CD4-positive, CD25-positive, alpha-beta regulatory T cell (primary cell): ENCODE data around the gene TTC7B. TPM values are rescaled to one million over a fixed set of nuclear protein-coding genes. Genes with fewer than 3 reads are reported as not detected.
A peak's percentile ranks its signal among the peaks of the same experiment; 100 is the strongest.

Experiments
- ATAC-seq, 2 donors: fragments of 150-1000 bp; cut with Tn5 transposase; one replicate each; pipeline ENCODE4 v1.10.0; 2021; ENCODE audit warnings: low read depth in 2 of 2, moderate number of reproducible peaks in 2 of 2, moderate library complexity in 1 of 2
- DNase-seq, 3 donors: peaks; one replicate each; pipeline versions ENCODE4 v3.0.0 to v3.0.0-alpha.2; 2012 to 2022; ENCODE audit warnings: mixed read lengths in 1 of 3
- H3K27ac ChIP-seq: one replicate; pipeline ENCODE4 v1.7.0; 2013; ENCODE audit warnings: mild to moderate bottlenecking, low read length; ENCODE audit not compliant: insufficient read depth, poor library complexity, severe bottlenecking
- H3K27me3 ChIP-seq: one replicate; pipeline ENCODE4 v1.7.0; 2013; ENCODE audit warnings: low read length; ENCODE audit not compliant: control insufficient read depth, insufficient read depth
- H3K36me3 ChIP-seq: one replicate; pipeline ENCODE4 v1.7.0; 2013; ENCODE audit warnings: mild to moderate bottlenecking, low read length, moderate library complexity; ENCODE audit not compliant: control insufficient read depth, insufficient read depth
- H3K4me1 ChIP-seq: 2 replicates; pipeline ENCODE4 v1.7.0; 2013; ENCODE audit warnings: mild to moderate bottlenecking, low read length; ENCODE audit not compliant: insufficient read depth, control insufficient read depth, poor library complexity, severe bottlenecking
- H3K4me3 ChIP-seq: one replicate; pipeline ENCODE4 v1.7.0; 2013; ENCODE audit warnings: low read depth, mild to moderate bottlenecking, low read length, moderate library complexity
- H3K9me3 ChIP-seq, 2 experiments: 1 replicate in 1 of 2; 2 replicates in 1 of 2; pipeline ENCODE4 v1.7.0; 2013; ENCODE audit warnings: low read length in 2 of 2, mild to moderate bottlenecking in 1 of 2, moderate library complexity in 1 of 2; ENCODE audit not compliant: control insufficient read depth in 2 of 2
- H3K27ac Mint-ChIP-seq, 3 donors: one replicate each; pipeline ENCODE4 v1.8.0; 2020 to 2022; ENCODE audit warnings: mild to moderate bottlenecking in 3 of 3, mixed read lengths in 3 of 3, moderate library complexity in 2 of 3
- H3K27me3 Mint-ChIP-seq: one replicate; pipeline ENCODE4 v1.8.0; 2022; ENCODE audit warnings: mild to moderate bottlenecking, mixed read lengths
- H3K36me3 Mint-ChIP-seq: one replicate; pipeline ENCODE4 v1.8.0; 2020; ENCODE audit warnings: mixed read lengths
- H3K4me1 Mint-ChIP-seq, 4 donors: one replicate each; pipeline ENCODE4 v1.8.0; 2020 to 2022; ENCODE audit warnings: mixed read lengths in 4 of 4, mild to moderate bottlenecking in 1 of 4
- H3K4me3 Mint-ChIP-seq, 4 donors: one replicate each; pipeline ENCODE4 v1.8.0; 2020 to 2022; ENCODE audit warnings: mild to moderate bottlenecking in 4 of 4, mixed read lengths in 4 of 4, moderate library complexity in 3 of 4
- H3K9me3 Mint-ChIP-seq, 7 donors: one replicate each; pipeline ENCODE4 v1.8.0; 2020 to 2022; ENCODE audit warnings: mixed read lengths in 7 of 7, mild to moderate bottlenecking in 3 of 7, moderate library complexity in 2 of 7
- polyA plus RNA-seq, 4 donors: library from polyadenylated mRNA; unstranded; fragments of 300-500 nt; fragmentation: Illumina TruSeq; gene quantifications; one replicate each; pipeline ENCODE4 v1.2.3, GENCODE V29; 2021
- total RNA-seq: library from RNA; stranded (reverse); gene quantifications from one replicate; pipeline ENCODE4 v1.2.3, GENCODE V29; 2022

TTC7B gene
- total and polyA plus RNA-seq, 5 donors from 2014 or later, result 0.88 to 7.8 (median 1.0) TPM

DNA sequence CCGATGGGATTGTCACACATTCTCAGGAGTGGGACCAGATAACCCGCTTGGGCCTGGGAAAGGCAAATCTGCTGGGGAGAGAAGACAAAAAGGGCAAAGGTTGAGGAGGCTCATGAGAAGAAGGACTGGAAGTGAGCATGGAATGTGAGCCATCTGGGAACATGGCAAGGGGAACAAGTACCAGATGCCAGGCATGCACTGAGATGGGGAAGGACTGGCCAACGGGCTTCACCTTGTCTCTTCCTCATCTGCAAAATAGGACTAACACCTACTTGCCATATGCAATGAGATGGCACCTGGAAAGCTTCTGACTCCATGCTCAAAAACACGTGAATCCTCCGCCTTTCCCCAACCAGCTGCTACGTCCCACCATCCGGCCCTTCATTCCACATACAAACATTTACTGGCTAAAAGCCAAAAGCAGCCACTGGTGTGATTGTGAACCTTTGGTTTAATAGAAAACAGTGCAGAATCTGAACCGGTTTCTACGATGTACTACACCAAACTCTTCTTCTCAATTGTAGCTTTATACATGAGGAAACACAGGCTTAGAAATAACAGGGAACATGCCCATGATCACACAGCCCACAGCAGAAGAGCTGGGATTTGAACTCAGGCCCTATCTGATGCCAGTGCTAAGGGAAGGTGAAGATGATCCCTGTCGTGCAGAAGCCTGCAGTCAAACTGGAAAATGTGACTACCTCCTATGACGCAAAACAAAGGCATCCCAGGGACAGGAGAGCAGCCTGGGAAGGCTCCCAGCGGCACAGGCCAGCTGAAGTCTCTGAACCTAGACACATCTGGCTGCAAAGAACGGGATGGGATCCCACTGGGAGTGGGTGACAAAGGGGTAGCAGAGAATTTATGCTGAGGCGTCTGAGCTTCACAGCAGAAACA lies 112.1 kb downstream of the TTC7B start:
- H3K27ac Mint-ChIP-seq, result no peak overlapping the region
- DNase-seq (no peak), ATAC-seq (no peak)
- no peaks in the 10 kb centered on the region for H3K4me1 ChIP-seq
- H3K27ac ChIP-seq, result no peak overlapping the region
- peaks cover 24% of the 10 kb centered on the region for H3K27me3 Mint-ChIP-seq
- H3K4me1 Mint-ChIP-seq, result peaks cover 0 to 5% (median 0%) of the 10 kb centered on the region in 4 donors
- no peaks in the 10 kb centered on the region for H3K9me3 Mint-ChIP-seq
- no peak overlapping the region for H3K4me3 ChIP-seq
- no peaks in the 10 kb centered on the region for H3K27me3 ChIP-seq
- no peaks in the 10 kb centered on the region for H3K9me3 ChIP-seq
- H3K36me3 ChIP-seq, result no peaks in the 10 kb centered on the region
- no peaks in the 10 kb centered on the region for H3K36me3 Mint-ChIP-seq
- no peak overlapping the region for H3K4me3 Mint-ChIP-seq

DNA sequence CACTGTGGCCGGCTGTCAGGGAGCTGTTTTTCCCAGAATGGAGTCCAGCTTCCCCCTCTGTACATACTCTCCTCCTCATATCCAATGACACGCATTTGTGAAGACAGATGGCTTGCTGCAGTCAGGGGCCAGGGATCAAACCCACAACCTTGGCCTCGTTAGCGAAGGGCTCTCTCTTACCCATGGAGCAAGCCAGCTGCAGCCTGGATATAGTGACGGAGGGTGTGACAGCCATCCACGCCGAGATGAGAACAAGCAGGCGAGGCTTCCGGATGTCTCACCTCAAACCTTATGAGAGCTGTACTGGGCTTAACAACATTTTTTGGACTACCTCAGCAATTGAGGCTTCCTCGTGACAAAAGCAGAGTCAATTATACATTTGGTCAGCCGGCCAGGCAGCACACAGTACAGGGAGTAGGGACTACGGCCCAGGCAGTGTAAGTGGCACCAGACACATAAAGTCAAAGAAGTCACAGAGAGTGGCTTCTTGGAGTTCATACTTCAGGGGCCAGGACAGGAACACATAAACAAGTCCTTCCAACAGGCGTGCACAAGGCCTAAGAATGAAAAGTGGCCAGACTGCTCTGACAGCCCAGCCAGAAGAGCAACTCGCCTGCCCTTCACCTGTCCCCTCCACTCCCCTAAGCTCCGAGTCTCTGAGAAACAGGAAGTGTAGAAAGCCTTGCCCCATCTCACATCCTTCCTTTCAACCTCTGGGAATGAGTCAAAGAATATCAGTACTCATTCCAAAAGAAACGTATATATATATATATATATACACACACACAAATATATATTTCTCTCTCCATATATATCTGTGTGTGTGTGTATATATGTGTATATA lies 115.1 kb downstream of the TTC7B start:
- DNase-seq, result no peak
- Histone ChIP-seq H3K27ac (no peak overlapping the region), H3K4me1 (peaks cover 5% of the 10 kb centered on the region), H3K36me3 (no peaks in the 10 kb centered on the region), H3K27me3 (no peaks in the 10 kb centered on the region), H3K4me3 (no peak overlapping the region), H3K9me3 (no peaks in the 10 kb centered on the region)
- Mint-ChIP-seq H3K4me1 (peaks cover 3 to 10% (median 7%) of the 10 kb centered on the region in 4 donors), H3K36me3 (no peaks in the 10 kb centered on the region), H3K27me3 (peaks cover 20% of the 10 kb centered on the region), H3K9me3 (no peaks in the 10 kb centered on the region), H3K27ac (no peak overlapping the region), H3K4me3 (no peak overlapping the region)
- no peak for ATAC-seq

DNA sequence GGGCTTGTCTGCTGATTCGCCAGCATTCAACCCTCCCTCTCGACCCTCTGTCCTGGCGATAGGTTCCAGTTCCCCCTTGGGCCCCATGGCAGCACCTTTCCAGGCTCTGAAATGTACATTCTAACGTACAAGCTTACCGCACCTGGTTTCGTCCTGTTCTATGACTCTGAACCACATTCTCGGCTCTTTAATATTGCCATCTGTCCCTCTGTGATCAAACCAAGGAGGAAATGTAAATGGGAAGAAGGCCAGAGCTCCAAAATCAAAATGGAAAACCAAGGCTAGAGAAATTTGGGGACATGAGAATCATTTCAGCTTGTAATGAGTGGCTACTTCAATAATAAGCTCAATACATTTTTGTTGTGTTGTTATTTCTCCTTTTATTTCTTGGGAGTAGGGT lies 117.2 kb downstream of the TTC7B start:
- H3K27me3 ChIP-seq, result no peaks in the 10 kb centered on the region
- Mint-ChIP-seq H3K9me3 (no peaks in the 10 kb centered on the region), H3K4me3 (no peak overlapping the region), H3K27me3 (peaks cover 3% of the 10 kb centered on the region), H3K36me3 (no peaks in the 10 kb centered on the region), H3K27ac (no peak overlapping the region), H3K4me1 (peaks cover 3 to 10% (median 7%) of the 10 kb centered on the region in 4 donors)
- ATAC-seq (no peak), DNase-seq (no peak)
- H3K4me1 ChIP-seq, result peaks cover 5% of the 10 kb centered on the region
- no peaks in the 10 kb centered on the region for H3K36me3 ChIP-seq
- H3K9me3 ChIP-seq, result no peaks in the 10 kb centered on the region
- H3K27ac ChIP-seq, result no peak overlapping the region
- no peak overlapping the region for H3K4me3 ChIP-seq

DNA sequence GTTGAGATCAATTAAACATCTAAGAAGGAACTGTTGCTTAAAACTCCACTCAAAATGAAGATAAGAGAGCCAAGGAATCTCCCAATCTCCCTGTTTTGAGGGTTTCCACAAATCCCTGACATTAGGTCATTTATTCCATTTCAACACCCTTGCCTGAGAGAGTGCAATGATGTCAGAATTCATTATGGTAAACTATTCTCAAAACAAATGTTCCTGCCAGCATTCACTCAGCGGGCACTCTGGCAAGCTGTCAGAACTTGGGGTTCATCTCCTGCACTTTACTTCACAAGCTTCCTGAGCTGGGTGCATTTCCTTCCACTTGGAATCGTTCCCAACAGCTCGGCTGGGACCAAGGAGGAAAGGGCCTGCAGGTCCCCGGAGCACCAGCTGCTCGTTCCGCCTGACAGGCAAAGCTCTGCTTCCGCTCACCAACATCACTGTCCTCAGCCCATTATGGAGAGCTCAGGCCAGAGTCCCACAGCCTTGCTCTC lies 117.8 kb downstream of the TTC7B start:
- H3K9me3 ChIP-seq, result no peaks in the 10 kb centered on the region
- no peaks in the 10 kb centered on the region for H3K36me3 ChIP-seq
- H3K4me1 ChIP-seq, result peaks cover 5% of the 10 kb centered on the region
- DNase-seq, result no peak
- Mint-ChIP-seq H3K36me3 (no peaks in the 10 kb centered on the region), H3K4me3 (no peak overlapping the region), H3K27me3 (no peaks in the 10 kb centered on the region), H3K9me3 (no peaks in the 10 kb centered on the region), H3K4me1 (peaks cover 3 to 10% (median 7%) of the 10 kb centered on the region in 4 donors), H3K27ac (no peak overlapping the region)
- peaks cover 2% of the 10 kb centered on the region for H3K27me3 ChIP-seq
- no peak overlapping the region for H3K27ac ChIP-seq
- no peak for ATAC-seq
- no peak overlapping the region for H3K4me3 ChIP-seq

DNA sequence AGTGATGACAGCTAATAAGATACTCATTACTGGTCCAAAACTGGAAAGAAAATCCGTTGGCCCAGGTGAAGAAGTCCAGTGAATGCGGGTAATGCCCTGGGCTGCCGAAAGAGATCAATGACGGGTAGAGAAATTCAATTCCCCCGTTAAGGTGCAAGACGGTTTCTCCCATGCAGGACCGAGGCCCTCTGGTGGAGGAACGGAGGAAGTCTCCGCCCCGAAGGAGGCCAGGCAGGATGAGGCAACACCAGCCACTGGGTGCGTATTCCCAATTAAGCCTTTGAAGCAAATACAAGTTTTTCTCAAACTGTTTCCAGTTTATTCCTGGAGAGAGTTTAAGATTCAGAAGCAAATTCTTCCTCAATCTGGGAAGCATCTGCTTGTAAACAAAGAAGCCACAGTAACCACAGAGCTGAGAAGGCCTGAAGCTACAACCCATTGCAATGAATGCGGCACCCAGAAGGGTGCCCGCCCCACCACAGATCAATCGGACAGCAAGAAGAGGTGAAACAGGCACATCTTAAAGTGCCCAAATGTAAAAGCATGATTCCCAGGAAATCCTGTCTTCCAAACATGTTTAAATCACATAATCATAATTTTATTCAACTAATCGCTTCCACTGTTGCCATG lies 118.5 kb downstream of the TTC7B start:
- peak overlapping the region in 1 of 4 donors; percentile 27 for H3K4me3 Mint-ChIP-seq
- peaks cover 5% of the 10 kb centered on the region for H3K4me1 ChIP-seq

DNA sequence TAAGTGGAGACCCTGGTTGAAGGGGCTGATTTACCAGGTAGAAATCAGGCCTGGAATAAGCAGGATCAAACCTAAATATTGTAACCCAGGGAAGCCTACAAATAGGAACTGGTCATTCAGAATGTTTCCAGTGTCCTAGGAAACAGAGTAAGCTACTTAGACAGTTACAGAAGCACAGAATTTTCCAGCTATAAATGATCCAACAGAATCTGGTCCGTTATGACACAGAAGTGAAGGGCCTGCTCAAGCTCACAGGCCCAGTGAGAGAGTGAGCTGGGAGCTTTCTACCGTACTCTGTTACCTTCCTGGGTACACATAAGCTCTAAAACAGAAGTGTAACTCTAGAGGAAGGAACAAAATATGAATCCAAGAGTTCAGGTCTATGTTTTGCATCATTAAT lies 119.1 kb downstream of the TTC7B start:
- H3K4me1 Mint-ChIP-seq, result peaks cover 3 to 10% (median 7%) of the 10 kb centered on the region in 4 donors
- Histone ChIP-seq H3K4me1 (peaks cover 5% of the 10 kb centered on the region), H3K27me3 (peaks cover 2% of the 10 kb centered on the region), H3K9me3 (no peaks in the 10 kb centered on the region), H3K36me3 (no peaks in the 10 kb centered on the region), H3K4me3 (no peak overlapping the region), H3K27ac (no peak overlapping the region)
- no peaks in the 10 kb centered on the region for H3K36me3 Mint-ChIP-seq
- no peak overlapping the region for H3K4me3 Mint-ChIP-seq
- no peaks in the 10 kb centered on the region for H3K27me3 Mint-ChIP-seq
- ATAC-seq, result no peak
- no peak overlapping the region for H3K27ac Mint-ChIP-seq
- no peaks in the 10 kb centered on the region for H3K9me3 Mint-ChIP-seq
- DNase-seq, result no peak

More for the DNA sequence above, 118.5 kb downstream of the TTC7B start:
- Histone ChIP-seq H3K36me3 (no peaks in the 10 kb centered on the region), H3K9me3 (no peaks in the 10 kb centered on the region), H3K4me3 (no peak overlapping the region), H3K27ac (no peak overlapping the region), H3K27me3 (peaks cover 2% of the 10 kb centered on the region)
- no peaks in the 10 kb centered on the region for H3K36me3 Mint-ChIP-seq
- peak overlapping the region in 2 of 3 donors; percentile 31 to 43 for H3K27ac Mint-ChIP-seq
- ATAC-seq, result peak; percentile 66 to 90
- DNase-seq, result peak; percentile 48 to 75 (median 73)
- H3K4me1 Mint-ChIP-seq, result peaks cover 3 to 10% (median 7%) of the 10 kb centered on the region in 4 donors
- H3K9me3 Mint-ChIP-seq, result no peaks in the 10 kb centered on the region
- no peaks in the 10 kb centered on the region for H3K27me3 Mint-ChIP-seq

DNA sequence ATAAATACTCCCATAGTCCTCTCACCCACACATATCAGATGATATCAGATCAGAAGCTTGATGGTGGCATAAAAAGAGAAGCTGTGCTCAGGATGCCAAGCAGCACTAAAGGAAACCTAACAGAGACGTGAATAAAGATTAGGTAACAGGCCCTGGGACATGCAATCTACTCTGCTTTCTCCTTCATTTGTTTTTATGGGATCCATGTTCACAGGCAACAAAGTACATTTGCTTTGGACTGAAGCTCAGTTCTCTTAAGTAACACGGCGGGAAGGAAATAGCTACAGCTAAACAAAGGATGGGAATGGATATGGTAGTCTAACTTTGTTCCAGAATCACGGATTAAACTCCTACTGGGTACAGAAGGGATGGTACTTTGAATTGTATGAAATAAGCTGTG lies 119.5 kb downstream of the TTC7B start:
- H3K27ac Mint-ChIP-seq, result peak overlapping the region in 1 of 3 donors; percentile 22
- ATAC-seq (no peak), DNase-seq (no peak)
- no peak overlapping the region for H3K4me3 ChIP-seq
- H3K4me1 Mint-ChIP-seq, result peaks cover 3 to 10% (median 7%) of the 10 kb centered on the region in 4 donors
- no peaks in the 10 kb centered on the region for H3K36me3 ChIP-seq
- no peaks in the 10 kb centered on the region for H3K27me3 Mint-ChIP-seq
- no peak overlapping the region for H3K27ac ChIP-seq
- H3K9me3 ChIP-seq, result no peaks in the 10 kb centered on the region
- H3K36me3 Mint-ChIP-seq, result no peaks in the 10 kb centered on the region
- H3K9me3 Mint-ChIP-seq, result no peaks in the 10 kb centered on the region
- no peak overlapping the region for H3K4me3 Mint-ChIP-seq
- H3K27me3 ChIP-seq, result peaks cover 2% of the 10 kb centered on the region
- H3K4me1 ChIP-seq, result peaks cover 5% of the 10 kb centered on the region
